ENCODE data around the gene RASL10A.
"Not testable (repeated sequence)": the region's sequence is repeated elsewhere in the genome, so short reads cannot be mapped to it uniquely, and the experiment has no call there.

Gene RASL10A

GRCh38 chr22:29315286-29316140 is at the start of gene RASL10A:
Gene RASL10A (minus strand): TSS chr22:29315697. CDS start chr22:29315246, 451 bp downstream.
- DNase-seq = peak; percentile 29

- DNase-seq = no peak
Observed at GRCh38 chr22:29359469-29359868, 44.0 kb upstream of the RASL10A start.

- DNase-seq = not testable (repeated sequence)
Observed at GRCh38 chr22:29357193-29357890, 41.8 kb upstream of the RASL10A start.

- no peak for DNase-seq
Observed at GRCh38 chr22:29353860-29354259, 38.4 kb upstream of the RASL10A start.

- no peak for DNase-seq
Observed at GRCh38 chr22:29353286-29353685, 37.8 kb upstream of the RASL10A start.

GRCh38 chr22:29352778-29353177 is 37.3 kb upstream of the RASL10A start:
- DNase-seq = no peak

GRCh38 chr22:29351891-29352290 is 36.4 kb upstream of the RASL10A start:
- DNase-seq = no peak

GRCh38 chr22:29351042-29351441 is 35.5 kb upstream of the RASL10A start:
- DNase-seq = no peak

- no peak for DNase-seq
Observed at GRCh38 chr22:29348956-29349355, 33.5 kb upstream of the RASL10A start.

- DNase-seq = peak; percentile 27
Observed at GRCh38 chr22:29348041-29348440, 32.5 kb upstream of the RASL10A start.

GRCh38 chr22:29346659-29347058 is 31.2 kb upstream of the RASL10A start:
- DNase-seq = peak; percentile 95

- DNase-seq = peak; percentile 53
Observed at GRCh38 chr22:29345932-29346331, 30.4 kb upstream of the RASL10A start.

GRCh38 chr22:29344889-29345288 is 29.4 kb upstream of the RASL10A start:
- not testable (repeated sequence) for DNase-seq

GRCh38 chr22:29344137-29344536 is 28.6 kb upstream of the RASL10A start:
- DNase-seq = peak; percentile 79

GRCh38 chr22:29343313-29343805 is 27.9 kb upstream of the RASL10A start:
- peak; percentile 99 for DNase-seq

GRCh38 chr22:29342577-29343312 is 27.2 kb upstream of the RASL10A start:
- DNase-seq = peak; percentile 29

GRCh38 chr22:29342177-29342576 is 26.7 kb upstream of the RASL10A start:
- no peak for DNase-seq

- DNase-seq = no peak
Observed at GRCh38 chr22:29341849-29342127, 26.3 kb upstream of the RASL10A start.

- DNase-seq = no peak
Observed at GRCh38 chr22:29341056-29341848, 25.8 kb upstream of the RASL10A start.

- DNase-seq = no peak
Observed at GRCh38 chr22:29340566-29340965, 25.1 kb upstream of the RASL10A start.

GRCh38 chr22:29339381-29340235 is 24.1 kb upstream of the RASL10A start:
- no peak for DNase-seq

GRCh38 chr22:29338398-29338797 is 22.9 kb upstream of the RASL10A start:
- no peak for DNase-seq

All from NCI-H2171 treated with DMSO at 0.1 percent for 48 hours (cell line).